H1 (cell line): ENCODE results near the gene FBXO34. TPM values are rescaled to one million over a fixed set of nuclear protein-coding genes. Genes with fewer than 3 reads are reported as not detected.

ENCODE experiments used
- CTCF ChIA-PET: fragments of 300-600 bp; sonication (Branson Sonifier 250); formaldehyde crosslinking; loops from one replicate; lab custom pipeline; 2021; ENCODE audit not compliant: partially characterized antibody; lab: Charles Lee
- POLR2A ChIA-PET: fragments of 300-600 bp; sonication (Branson Sonifier 250); formaldehyde crosslinking; loops from one replicate; lab custom pipeline; 2021; ENCODE audit warnings: inconsistent platforms; ENCODE audit not compliant: partially characterized antibody; lab: Charles Lee
- DNase-seq, 2 experiments: peaks; one replicate each; pipeline versions ENCODE4 v3.0.0 to v3.0.0-alpha.2; 2010 to 2022; ENCODE audit warnings: low spot score in 2 of 2, low read depth in 1 of 2, mixed read lengths in 1 of 2
- FAIRE-seq: peaks from 2 replicates; lab custom pipeline; 2011; peaks lifted over from hg19 to GRCh38; lab: Jason Lieb, UNC
- H2AFZ ChIP-seq: 2 replicates; pipeline ENCODE4 v1.8.1; 2012; ENCODE audit warnings: low read length, inconsistent platforms
- H2AK5ac ChIP-seq: 2 replicates; pipeline ENCODE4 v1.6.1; 2013; ENCODE audit warnings: low read depth, low read length
- H2BK120ac ChIP-seq: replicated peaks from 2 replicates; pipeline ENCODE3; 2013; ENCODE audit warnings: low read depth, low read length, inconsistent platforms
- H2BK12ac ChIP-seq: 2 replicates; pipeline ENCODE4 v1.6.1; 2013; ENCODE audit warnings: low read depth, low read length
- H2BK15ac ChIP-seq: 2 replicates; pipeline ENCODE4 v1.6.1; 2013; ENCODE audit warnings: low read length
- H2BK20ac ChIP-seq: 2 replicates; pipeline ENCODE4 v1.6.1; 2013; ENCODE audit warnings: low read length
- H2BK5ac ChIP-seq: 2 replicates; pipeline ENCODE4 v1.6.1; 2013; ENCODE audit warnings: low read depth, low read length
- H3K14ac ChIP-seq: 2 replicates; pipeline ENCODE4 v1.6.1; 2013; ENCODE audit warnings: inconsistent platforms; ENCODE audit not compliant: insufficient read length
- H3K18ac ChIP-seq: 2 replicates; pipeline ENCODE4 v1.6.1; 2013; ENCODE audit warnings: low read length; ENCODE audit errors: extremely low read depth
- H3K23ac ChIP-seq: 2 replicates; pipeline ENCODE4 v1.6.1; 2013; ENCODE audit warnings: inconsistent platforms; ENCODE audit not compliant: insufficient read length
- H3K23me2 ChIP-seq: 2 replicates; pipeline ENCODE4 v1.6.1; 2013; ENCODE audit warnings: low read depth, low read length
- H3K27ac ChIP-seq: 2 replicates; pipeline ENCODE4 v1.6.1; 2011; ENCODE audit warnings: low read depth, low read length, inconsistent platforms
- H3K27me3 ChIP-seq, 4 experiments: replicated peaks in 1 of 4; 1 replicate in 1 of 4; 2 replicates in 3 of 4; pipeline versions ENCODE4 v1.6.1 to v1.8.1; 2011 to 2013; ENCODE audit warnings: low read length in 3 of 4, mild to moderate bottlenecking in 3 of 4, inconsistent platforms in 2 of 4, mixed read lengths in 2 of 4, moderate library complexity in 1 of 4; ENCODE audit not compliant: control insufficient read depth in 3 of 4, insufficient read depth in 3 of 4; ENCODE audit errors: extremely low read depth in 1 of 4
- H3K36me3 ChIP-seq, 4 experiments: 2 replicates each; pipeline versions ENCODE4 v1.6.1 to v1.8.1; 2011 to 2013; ENCODE audit warnings: mild to moderate bottlenecking in 4 of 4, low read length in 3 of 4, moderate library complexity in 2 of 4, control low read depth in 1 of 4, inconsistent platforms in 1 of 4; ENCODE audit not compliant: insufficient read depth in 4 of 4, control insufficient read depth in 2 of 4
- H3K4ac ChIP-seq: replicated peaks from 2 replicates; pipeline ENCODE3; 2013; ENCODE audit warnings: low read length, low read depth, mixed read lengths, inconsistent platforms; ENCODE audit not compliant: insufficient read length
- H3K4me1 ChIP-seq, 4 experiments: replicated peaks in 1 of 4; 1 replicate in 1 of 4; 2 replicates in 3 of 4; pipeline versions ENCODE4 v1.6.1 to v1.8.1; 2011 to 2013; ENCODE audit warnings: low read length in 3 of 4, inconsistent platforms in 2 of 4, mixed read lengths in 1 of 4; ENCODE audit not compliant: insufficient read depth in 4 of 4, control insufficient read depth in 3 of 4
- H3K4me2 ChIP-seq, 2 experiments: 2 replicates each; pipeline versions ENCODE4 v1.6.1 to v1.8.1; 2011 to 2013; ENCODE audit warnings: low read depth in 2 of 2, low read length in 2 of 2, control low read depth in 1 of 2, inconsistent platforms in 1 of 2, mild to moderate bottlenecking in 1 of 2; ENCODE audit not compliant: insufficient read depth in 1 of 2
- H3K4me3 ChIP-seq, 4 experiments: fragments of 200-600, 300-600 bp in 1 of 4; sonication (generic), shearing (Covaris generic), sonication (Bioruptor Twin) in 1 of 4; 2 replicates each; pipeline versions ENCODE4 v1.5.1 to v1.8.1; 2011 to 2016; ENCODE audit warnings: low read length in 4 of 4, low read depth in 3 of 4, control low read depth in 2 of 4, inconsistent platforms in 2 of 4, mild to moderate bottlenecking in 2 of 4, mixed read lengths in 1 of 4, moderate library complexity in 1 of 4; ENCODE audit not compliant: insufficient read depth in 2 of 4; ENCODE audit errors: extremely low read depth in 1 of 4
- H3K56ac ChIP-seq: replicated peaks from 2 replicates; pipeline ENCODE3; 2013; ENCODE audit warnings: low read depth, mild to moderate bottlenecking, mixed read lengths, low read length, inconsistent platforms; ENCODE audit not compliant: insufficient read length
- H3K79me1 ChIP-seq: 2 replicates; pipeline ENCODE4 v1.6.1; 2013; ENCODE audit warnings: low read depth, low read length, control low read depth
- H3K79me2 ChIP-seq, 2 experiments: 2 replicates each; pipeline versions ENCODE4 v1.6.1 to v1.8.1; 2012 to 2013; ENCODE audit warnings: low read length in 2 of 2, mild to moderate bottlenecking in 2 of 2, inconsistent platforms in 1 of 2; ENCODE audit not compliant: insufficient read depth in 2 of 2, control insufficient read depth in 1 of 2
- H3K9ac ChIP-seq, 4 experiments: replicated peaks in 1 of 4; 1 replicate in 1 of 4; 2 replicates in 3 of 4; pipeline versions ENCODE4 v1.6.1 to v1.8.1; 2011 to 2013; ENCODE audit warnings: low read depth in 3 of 4, low read length in 3 of 4, control low read depth in 2 of 4, mild to moderate bottlenecking in 2 of 4, moderate library complexity in 2 of 4, inconsistent platforms in 1 of 4; ENCODE audit errors: extremely low read depth in 1 of 4
- H3K9me3 ChIP-seq, 2 experiments: 2 replicates each; pipeline versions ENCODE4 v1.6.1 to v1.8.1; 2012 to 2013; ENCODE audit warnings: mild to moderate bottlenecking in 2 of 2, moderate library complexity in 2 of 2, control low read depth in 1 of 2, inconsistent platforms in 1 of 2, low read depth in 1 of 2, low read length in 1 of 2, mixed read lengths in 1 of 2; ENCODE audit not compliant: insufficient read depth in 2 of 2
- H4K20me1 ChIP-seq, 2 experiments: replicated peaks in 1 of 2; 2 replicates each; pipeline versions ENCODE3 to v1.8.1; 2011 to 2013; ENCODE audit warnings: inconsistent platforms in 2 of 2, low read length in 2 of 2, mild to moderate bottlenecking in 1 of 2; ENCODE audit not compliant: insufficient read depth in 2 of 2, control insufficient read depth in 1 of 2
- H4K5ac ChIP-seq: 2 replicates; pipeline ENCODE4 v1.6.1; 2013; ENCODE audit warnings: low read length, low read depth, mixed read lengths, inconsistent platforms; ENCODE audit not compliant: insufficient read length
- H4K8ac ChIP-seq: 2 replicates; pipeline ENCODE4 v1.8.0; 2013; ENCODE audit warnings: mild to moderate bottlenecking, moderate library complexity, low read length, inconsistent platforms; ENCODE audit not compliant: insufficient read depth; ENCODE audit errors: extremely low read depth
- H4K91ac ChIP-seq: replicated peaks from 2 replicates; pipeline ENCODE3; 2013; ENCODE audit warnings: low read length, mixed read lengths, inconsistent platforms; ENCODE audit not compliant: insufficient read length
- ATF2 ChIP-seq: IDR thresholded peaks from 2 replicates; pipeline ENCODE4 v1.6.1; 2012; ENCODE audit warnings: low read length, inconsistent platforms
- BRCA1 ChIP-seq: IDR thresholded peaks from 2 replicates; pipeline ENCODE4 v1.6.1; 2012; ENCODE audit warnings: low read depth, low read length, improper control_type of control experiment
- CBX8 ChIP-seq: fragments of 300-800, 300-1000 bp; sonication (generic); IDR thresholded peaks from 2 replicates; pipeline ENCODE4 v1.7.1; 2016; ENCODE audit warnings: low read depth, low read length, borderline replicate concordance
- CEBPB ChIP-seq: IDR thresholded peaks from 2 replicates; pipeline ENCODE4 v1.6.1; 2012; ENCODE audit warnings: low read depth, low read length
- EZH2 ChIP-seq: fragments of 200-600 bp; sonication (generic); IDR thresholded peaks from 2 replicates; pipeline ENCODE4 v1.7.1; 2012; ENCODE audit warnings: low read depth, mild to moderate bottlenecking, moderate library complexity, low read length, inconsistent platforms; ENCODE audit not compliant: severe bottlenecking
- GABPA ChIP-seq: IDR thresholded peaks from 2 replicates; pipeline ENCODE4 v1.6.1; 2011; ENCODE audit warnings: mild to moderate bottlenecking, low read length, moderate library complexity, borderline replicate concordance; ENCODE audit not compliant: insufficient read depth
- MAFK ChIP-seq: IDR thresholded peaks from 2 replicates; pipeline ENCODE4 v1.6.1; 2012; ENCODE audit warnings: low read depth, mild to moderate bottlenecking, improper control_type of control experiment, low read length
- MAX ChIP-seq: IDR thresholded peaks from 2 replicates; pipeline ENCODE4 v1.6.1; 2012; ENCODE audit warnings: inconsistent platforms
- POLR2A ChIP-seq, 2 experiments: IDR thresholded peaks; 1 replicate in 1 of 2; 2 replicates in 1 of 2; pipeline ENCODE4 v1.6.1; 2011; ENCODE audit warnings: low read depth in 2 of 2, low read length in 2 of 2, mild to moderate bottlenecking in 2 of 2; ENCODE audit errors: control extremely low read depth in 1 of 2
- POU5F1 ChIP-seq: IDR thresholded peaks from 2 replicates; pipeline ENCODE4 v1.6.1; 2011; ENCODE audit warnings: low read depth, mild to moderate bottlenecking, low read length, moderate library complexity
- RFX5 ChIP-seq: IDR thresholded peaks from 2 replicates; pipeline ENCODE4 v1.6.1; 2011; ENCODE audit warnings: low read depth, low read length, improper control_type of control experiment, borderline replicate concordance
- SIN3A ChIP-seq, 2 experiments: IDR thresholded peaks in 1 of 2; conservative IDR thresholded peaks in 1 of 2; 2 replicates each; pipeline ENCODE4 v1.6.1; 2011 to 2012; ENCODE audit warnings: low read length in 2 of 2, improper control_type of control experiment in 1 of 2, low read depth in 1 of 2, mild to moderate bottlenecking in 1 of 2
- SP2 ChIP-seq: IDR thresholded peaks from 2 replicates; pipeline ENCODE4 v1.6.1; 2012; ENCODE audit warnings: mild to moderate bottlenecking, low read length, inconsistent platforms
- WGBS, 2 experiments: shearing (Covaris generic) in 1 of 2; methylation state at CpG; one replicate each; pipeline versions ENCODE4 v1.1.6 to v1.1.7; 2013 to 2015; ENCODE audit warnings: low lambda C conversion rate in 2 of 2, mixed read lengths in 2 of 2, inconsistent platforms in 1 of 2, low coverage in 1 of 2, missing lambda C conversion rate in 1 of 2; ENCODE audit not compliant: insufficient replicate concordance in 2 of 2, insufficient coverage in 1 of 2, insufficient read length in 1 of 2; ENCODE audit errors: extremely low coverage in 1 of 2, missing lambda C conversion rate in 1 of 2; 5-methylcytosine and 5-hydroxymethylcytosine counted together
- polyA plus RNA-seq, 7 experiments: library from polyadenylated mRNA; depleted of rRNA in 3 of 7; stranded (reverse) in 5 of 7; unstranded in 2 of 7; fragments of >200 nt in 5 of 7; fragments of 200-250 nt in 2 of 7; gene quantifications; 1 replicate in 5 of 7; 2 replicates in 1 of 7; 4 replicates in 1 of 7; pipeline versions ENCODE4 v1.2.1 to v1.2.3, GENCODE V29; 2011 to 2013; ENCODE audit warnings: missing spikeins in 2 of 7, mixed read lengths in 2 of 7
- total RNA-seq: library from RNA; stranded (reverse); fragmentation: NEBNext Ultra II Directional; extraction: Animal tissue kit (Norgen Biotek cat#: 25700); gene quantifications from 2 replicates; pipeline ENCODE4 v1.2.1, GENCODE V29; 2021

The FBXO34 gene
- total and polyA plus RNA-seq, 2 of the 8 experiments (the other 6 are each of a cell fraction or from before 2014, with no cell fraction given) = 7.0 to 14.4 TPM

- Histone ChIP-seq H3K36me3 (no peaks in the 10 kb centered on the region), H3K9ac (no peak overlapping the region), H2AK5ac (no peak overlapping the region), H2BK20ac (no peak overlapping the region), H3K9me3 (no peaks in the 10 kb centered on the region), H2BK15ac (no peak overlapping the region), H3K23me2 (no peaks in the 10 kb centered on the region), H3K4me3 (no peak overlapping the region), H3K14ac (no peak overlapping the region), H3K18ac (no peak overlapping the region), H3K79me2 (no peaks in the 10 kb centered on the region), H4K91ac (no peak overlapping the region), H3K27me3 (no peaks in the 10 kb centered on the region), H4K8ac (no peak overlapping the region), H2BK5ac (no peak overlapping the region), H3K4me2 (no peak overlapping the region), H3K79me1 (no peaks in the 10 kb centered on the region), H3K4me1 (no peaks in the 10 kb centered on the region), H4K5ac (no peak overlapping the region), H2BK120ac (no peak overlapping the region), H3K4ac (no peak overlapping the region), H3K56ac (no peak overlapping the region), H4K20me1 (no peaks in the 10 kb centered on the region), H2BK12ac (no peak overlapping the region), H3K27ac (no peak overlapping the region), H2AFZ (no peak overlapping the region), H3K23ac (no peak overlapping the region)
- ChIA-PET CTCF (interaction anchor here (0.9 to 5.8 kb wide), 4 partner anchors 8 to 146 kb away, joined by 3 to 32 read pairs (median 4); no protein-coding TSS in a partner anchor), POLR2A (interaction anchor here (1.2 kb wide), 1 partner anchor 23 kb away, joined by 4 read pairs; no protein-coding TSS in a partner anchor)
- DNase-seq = no peak
- FAIRE-seq = no peak
- 90% methylated on average over 4 of the region's 4 CpGs; no CpG with 5 or more reads in 1 of the 2 experiments for WGBS, 2 experiments
- TF ChIP-seq CEBPB (no peak), MAFK (no peak), SIN3A (conservative IDR thresholded peaks at IDR 0.05 in 1 of 2, IDR thresholded peaks at IDR 0.05 in 1 of 2; ENCODE audit: low read depth in 1 of 2, low read length in 2 of 2) (no peak), GABPA (no peak), SP2 (no peak), BRCA1 (no peak), MAX (no peak), POLR2A (IDR thresholded peaks at IDR 0.05; ENCODE audit: control extremely low read depth in 1 of 2, low read depth in 2 of 2, low read length in 2 of 2) (no peak), ATF2 (no peak), CBX8 (no peak), POU5F1 (no peak), RFX5 (no peak), EZH2 (no peak)
Observed at GRCh38 chr14:55359307-55359706, 88.1 kb downstream of the FBXO34 start.
